A549 (cell line): Measurements from ENCODE around the gene PSRC1. TPM values are rescaled to one million over a fixed set of nuclear protein-coding genes. Genes with fewer than 3 reads are reported as not detected.

ENCODE experiments used
- ATAC-seq, 2 experiments: fragments of 200-7000 bp in 1 of 2; fragments of >200 bp in 1 of 2; cut with Nextera tagmentation in 1 of 2; cut with Tn5 transposase in 1 of 2; 3 replicates each; pipeline versions ENCODE4 v1.8.0 to v1.9.1; 2018 to 2020; ENCODE audit warnings: mild to moderate bottlenecking in 1 of 2, moderate library complexity in 1 of 2
- CTCF ChIA-PET: fragments of 300-600 bp; sonication (Branson Sonifier 250); formaldehyde crosslinking; extraction: SDS; loops from one replicate; lab custom pipeline; 2021; ENCODE audit warnings: antibody characterized with exemption, inconsistent platforms; lab: Yijun Ruan, JAX
- POLR2A ChIA-PET: fragments of 350-600 bp; formaldehyde crosslinking; extraction: SDS; loops from one replicate; lab custom pipeline; 2021; ENCODE audit warnings: antibody characterized with exemption, inconsistent platforms; lab: Yijun Ruan, JAX
- DNase-seq, 2 experiments: peaks; one replicate each; pipeline versions ENCODE4 v3.0.0 to v3.0.0-alpha.2; 2011 to 2016; ENCODE audit warnings: low read depth in 1 of 2, low spot score in 1 of 2
- FAIRE-seq: peaks from 2 replicates; lab custom pipeline; 2011; peaks lifted over from hg19 to GRCh38; lab: Jason Lieb, UNC
- H3K27ac ChIP-seq, 2 experiments: fragments of >200 bp; sonication (Bioruptor Twin); formaldehyde crosslinking; 3 replicates each; pipeline ENCODE4 v1.5.1; 2016 to 2017
- H3K4me1 ChIP-seq: fragments of >200 bp; sonication (Bioruptor Twin); formaldehyde crosslinking; 3 replicates; pipeline ENCODE4 v1.6.1; 2016
- H3K4me2 ChIP-seq: fragments of >200 bp; sonication (Bioruptor Twin); formaldehyde crosslinking; 3 replicates; pipeline ENCODE4 v1.6.1; 2016
- H3K4me3 ChIP-seq: fragments of >200 bp; sonication (Bioruptor Twin); formaldehyde crosslinking; 3 replicates; pipeline ENCODE4 v1.5.1; 2016
- H3K9me3 ChIP-seq: fragments of >200 bp; sonication (Bioruptor Twin); formaldehyde crosslinking; 3 replicates; pipeline ENCODE4 v1.6.1; 2016
- ATOH8 ChIP-seq: fragments of 250-450 bp; sonication (Bioruptor Pico); IDR thresholded peaks from 2 replicates; pipeline ENCODE4 v1.5.0; 2020; ENCODE audit warnings: low read depth, mild to moderate bottlenecking, moderate library complexity
- BHLHE40 ChIP-seq: IDR thresholded peaks from 2 replicates; pipeline ENCODE4 v1.6.1; 2012; ENCODE audit warnings: low read depth, low read length, inconsistent platforms
- CHD4 ChIP-seq: fragments of 200-600 bp; sonication (generic); IDR thresholded peaks from 2 replicates; pipeline ENCODE4 v1.6.1; 2016; ENCODE audit warnings: antibody characterized with exemption, mild to moderate bottlenecking, borderline replicate concordance
- ELK1 ChIP-seq: fragments of 150-350 bp; IDR thresholded peaks from 2 replicates; pipeline ENCODE4 v1.6.1; 2014; ENCODE audit warnings: low read depth, mild to moderate bottlenecking, low read length
- EP300 ChIP-seq, 2 experiments: fragments of >200 bp; sonication (Bioruptor Twin); formaldehyde crosslinking; IDR thresholded peaks; 2 replicates in 1 of 2; 3 replicates in 1 of 2; pipeline ENCODE4 v1.6.1; 2016 to 2017
- FOXS1 ChIP-seq: fragments of 250-450 bp; sonication (Bioruptor Pico); IDR thresholded peaks from 2 replicates; pipeline ENCODE4 v1.5.0; 2020; ENCODE audit warnings: mild to moderate bottlenecking, moderate library complexity
- GATA3 ChIP-seq: IDR thresholded peaks from 2 replicates; pipeline ENCODE4 v1.6.1; 2012; ENCODE audit warnings: borderline replicate concordance
- HDAC2 ChIP-seq: fragments of 200-600 bp; sonication (generic); IDR thresholded peaks from 2 replicates; pipeline ENCODE4 v1.6.1; 2016
- HOXB13 ChIP-seq: fragments of 250-450 bp; sonication (Bioruptor Pico); IDR thresholded peaks from 2 replicates; pipeline ENCODE4 v1.5.0; 2020; ENCODE audit warnings: low read depth, mild to moderate bottlenecking, moderate library complexity
- HOXB5 ChIP-seq: fragments of 250-450 bp; sonication (Bioruptor Pico); IDR thresholded peaks from 2 replicates; pipeline ENCODE4 v1.5.0; 2020; ENCODE audit warnings: mild to moderate bottlenecking, moderate library complexity
- MYC ChIP-seq: IDR thresholded peaks from 2 replicates; pipeline ENCODE4 v1.6.1; 2012; ENCODE audit warnings: mild to moderate bottlenecking, inconsistent platforms, low read length, improper control_type of control experiment, borderline replicate concordance
- POLR2A ChIP-seq: IDR thresholded peaks from 2 replicates; pipeline ENCODE4 v1.6.1; 2012; ENCODE audit warnings: mild to moderate bottlenecking, low read length
- RARB ChIP-seq: fragments of 250-450 bp; sonication (Bioruptor Pico); IDR thresholded peaks from 2 replicates; pipeline ENCODE4 v1.8.0; 2021; ENCODE audit warnings: mild to moderate bottlenecking, moderate library complexity
- RCOR1 ChIP-seq: fragments of 150-350 bp; IDR thresholded peaks from 2 replicates; pipeline ENCODE4 v1.6.1; 2014; ENCODE audit warnings: antibody characterized with exemption, low read length, low read depth
- REST ChIP-seq: fragments of 200-600 bp; sonication (generic); IDR thresholded peaks from 2 replicates; pipeline ENCODE4 v1.6.1; 2016; ENCODE audit warnings: antibody characterized with exemption, mild to moderate bottlenecking, moderate library complexity
- RNF2 ChIP-seq: fragments of 200-600 bp; sonication (generic); IDR thresholded peaks from 2 replicates; pipeline ENCODE4 v1.6.1; 2016; ENCODE audit warnings: low read depth, mild to moderate bottlenecking, antibody characterized with exemption, moderate library complexity, borderline replicate concordance
- SMC3 ChIP-seq: fragments of >200 bp; sonication (Bioruptor Twin); formaldehyde crosslinking; IDR thresholded peaks from 3 replicates; pipeline ENCODE4 v1.6.1; 2018; ENCODE audit warnings: inconsistent platforms
- SREBF2 ChIP-seq: fragments of 450-650 bp; IDR thresholded peaks from 2 replicates; pipeline ENCODE4 v1.6.1; 2014; ENCODE audit warnings: mild to moderate bottlenecking, moderate library complexity
- ZFP36 ChIP-seq: fragments of 450-650 bp; IDR thresholded peaks from 2 replicates; pipeline ENCODE4 v1.6.1; 2014; ENCODE audit warnings: borderline replicate concordance; ENCODE audit not compliant: partially characterized antibody
- ZSCAN20 ChIP-seq: fragments of 250-450 bp; sonication (Bioruptor Pico); IDR thresholded peaks from 2 replicates; pipeline ENCODE4 v1.8.0; 2022; ENCODE audit warnings: mild to moderate bottlenecking, moderate library complexity
- WGBS: methylation state at CpG from one replicate; pipeline ENCODE4 v1.1.6; 2017; ENCODE audit errors: missing lambda C conversion rate; 5-methylcytosine and 5-hydroxymethylcytosine counted together
- polyA plus RNA-seq, 4 experiments: library from polyadenylated mRNA; depleted of rRNA in 3 of 4; stranded (reverse); fragments of >200 nt; fragmentation: RNase III in 1 of 4; extraction: RNeasy Plus Mini Kit Qiagen cat#74134 plus additional on column Dnase treatment in 1 of 4; gene quantifications; 2 replicates in 3 of 4; 3 replicates in 1 of 4; pipeline ENCODE4 v1.2.3, GENCODE V29; 2011 to 2017
- TF ChIP-seq, protein P1 (sequence below): fragments of >200 bp; sonication (Bioruptor Twin); formaldehyde crosslinking; IDR thresholded peaks from 3 replicates; pipeline ENCODE4 v1.5.1; 2016
- TF ChIP-seq, protein P2 (sequence below): IDR thresholded peaks from 2 replicates; pipeline ENCODE4 v1.6.1; 2012

Gene PSRC1
- polyA plus RNA-seq, 2 of the 4 experiments (the other 2 are of a cell fraction), result 15.3 to 21.5 TPM

DNA sequence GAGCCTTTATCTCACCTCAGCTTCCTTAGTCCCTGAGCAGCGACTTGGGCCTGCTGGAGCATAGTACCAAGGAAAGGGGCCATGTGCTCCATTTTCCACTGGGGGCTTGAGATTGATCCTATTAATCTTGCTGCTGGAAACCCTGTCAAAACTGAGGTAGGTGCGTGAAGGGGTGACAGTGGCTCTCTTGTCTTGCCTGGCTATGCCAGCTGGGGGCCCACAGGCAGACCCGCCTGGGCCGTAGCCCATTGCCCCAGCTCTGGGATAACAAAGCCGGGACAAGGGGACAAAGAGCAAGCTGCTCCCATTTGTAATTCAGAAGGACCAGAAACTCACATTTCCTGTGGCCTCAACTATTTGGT, 43.9 kb downstream of the PSRC1 start:
- TF ChIP-seq, protein P1, sequence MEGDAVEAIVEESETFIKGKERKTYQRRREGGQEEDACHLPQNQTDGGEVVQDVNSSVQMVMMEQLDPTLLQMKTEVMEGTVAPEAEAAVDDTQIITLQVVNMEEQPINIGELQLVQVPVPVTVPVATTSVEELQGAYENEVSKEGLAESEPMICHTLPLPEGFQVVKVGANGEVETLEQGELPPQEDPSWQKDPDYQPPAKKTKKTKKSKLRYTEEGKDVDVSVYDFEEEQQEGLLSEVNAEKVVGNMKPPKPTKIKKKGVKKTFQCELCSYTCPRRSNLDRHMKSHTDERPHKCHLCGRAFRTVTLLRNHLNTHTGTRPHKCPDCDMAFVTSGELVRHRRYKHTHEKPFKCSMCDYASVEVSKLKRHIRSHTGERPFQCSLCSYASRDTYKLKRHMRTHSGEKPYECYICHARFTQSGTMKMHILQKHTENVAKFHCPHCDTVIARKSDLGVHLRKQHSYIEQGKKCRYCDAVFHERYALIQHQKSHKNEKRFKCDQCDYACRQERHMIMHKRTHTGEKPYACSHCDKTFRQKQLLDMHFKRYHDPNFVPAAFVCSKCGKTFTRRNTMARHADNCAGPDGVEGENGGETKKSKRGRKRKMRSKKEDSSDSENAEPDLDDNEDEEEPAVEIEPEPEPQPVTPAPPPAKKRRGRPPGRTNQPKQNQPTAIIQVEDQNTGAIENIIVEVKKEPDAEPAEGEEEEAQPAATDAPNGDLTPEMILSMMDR, result no peak
- no peak for TF ChIP-seq MYC
- TF ChIP-seq HOXB5 (CRISPR knock-in tag), result no peak
- TF ChIP-seq RARB, result no peak
- no peak for TF ChIP-seq RNF2
- TF ChIP-seq BHLHE40, result no peak
- no peak for TF ChIP-seq ZSCAN20 (CRISPR knock-in tag)
- TF ChIP-seq ZFP36, result no peak
- no peak for TF ChIP-seq RCOR1
- DNase-seq (no peak), FAIRE-seq (no peak), ATAC-seq (no peak)
- H3K4me3 ChIP-seq, result no peak overlapping the region
- ChIA-PET CTCF (interaction anchor here (0.8 to 2.9 kb wide), 10 partner anchors 9 to 252 kb away, joined by 3 to 13 read pairs (median 3); partner anchors contain the start of gene SORT1), POLR2A (no interaction called here)
- no peak overlapping the region for H3K27ac ChIP-seq
- peaks cover 8% of the 10 kb centered on the region; the same call in 1 of the 3 replicates for H3K4me1 ChIP-seq
- no peak overlapping the region for H3K4me2 ChIP-seq
- no peaks in the 10 kb centered on the region for H3K9me3 ChIP-seq
- 82% methylated on average over 5 of the region's 5 CpGs for WGBS

DNA sequence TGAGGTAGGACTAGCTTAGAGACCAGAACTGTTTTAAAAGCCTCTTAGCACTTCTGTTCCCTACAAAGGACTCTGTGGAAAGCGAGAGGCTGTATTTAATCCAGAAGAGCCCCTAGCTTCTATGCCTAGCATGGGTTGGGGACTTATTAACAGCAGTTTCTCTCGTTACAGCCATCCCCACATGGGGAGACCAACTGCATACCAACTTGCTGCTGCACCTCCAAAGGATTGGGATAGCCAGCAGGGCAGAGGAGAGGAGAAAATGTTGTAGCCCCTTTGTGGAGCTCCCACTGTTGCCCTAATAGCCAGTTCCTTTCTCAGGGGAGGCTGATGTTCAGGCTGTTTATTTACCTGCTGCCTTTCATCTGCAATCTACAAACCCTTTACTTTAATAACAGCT, 44.6 kb downstream of the PSRC1 start:
- peaks cover 8% of the 10 kb centered on the region; the same call in 1 of the 3 replicates for H3K4me1 ChIP-seq
- ATAC-seq (no peak), FAIRE-seq (no peak), DNase-seq (no peak)
- ChIA-PET POLR2A (no interaction called here), CTCF (interaction anchor here (1.1 to 2.9 kb wide), 4 partner anchors 10 to 160 kb away, joined by 3 to 13 read pairs (median 4); partner anchors contain the start of gene SORT1)
- 100% methylated on average over 2 of the region's 2 CpGs for WGBS
- no peak overlapping the region for H3K4me3 ChIP-seq
- H3K4me2 ChIP-seq, result no peak overlapping the region
- TF ChIP-seq ELK1 (no peak), POLR2A (no peak), REST (no peak), FOXS1 (no peak), SREBF2 (no peak), BHLHE40 (no peak), HOXB5 (CRISPR knock-in tag) (no peak), GATA3 (no peak), EP300 (IDR thresholded peaks at IDR 0.05) (no peak), SMC3 (no peak), HOXB13 (CRISPR knock-in tag) (no peak), HDAC2 (no peak), ATOH8 (no peak), RARB (no peak), CHD4 (no peak), MYC (no peak)
- TF ChIP-seq, protein P2, sequence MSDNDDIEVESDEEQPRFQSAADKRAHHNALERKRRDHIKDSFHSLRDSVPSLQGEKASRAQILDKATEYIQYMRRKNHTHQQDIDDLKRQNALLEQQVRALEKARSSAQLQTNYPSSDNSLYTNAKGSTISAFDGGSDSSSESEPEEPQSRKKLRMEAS, result no peak
- H3K27ac ChIP-seq, result no peak overlapping the region
- H3K9me3 ChIP-seq, result no peaks in the 10 kb centered on the region
